ENCODE measurements around the gene CACNG4.

- TF ChIP-seq EZH2 (IDR thresholded peaks at IDR 0.05; ENCODE audit: insufficient read depth, low read length): no peak
- TF ChIP-seq CTCF (IDR thresholded peaks at IDR 0.05; ENCODE audit: insufficient read depth, low read depth, low read length): no peak
These were observed 56.7 kb downstream of the CACNG4 start for GRCh38 chr17:67021196-67021595.
